ENCODE data around the gene LIG4. TPM values are rescaled to one million over a fixed set of nuclear protein-coding genes. Genes with fewer than 3 reads are reported as not detected.

The LIG4 gene
- total RNA-seq = 10 to 100 TPM; 10.2 to 18.7 (median 14.9) TPM

DNA sequence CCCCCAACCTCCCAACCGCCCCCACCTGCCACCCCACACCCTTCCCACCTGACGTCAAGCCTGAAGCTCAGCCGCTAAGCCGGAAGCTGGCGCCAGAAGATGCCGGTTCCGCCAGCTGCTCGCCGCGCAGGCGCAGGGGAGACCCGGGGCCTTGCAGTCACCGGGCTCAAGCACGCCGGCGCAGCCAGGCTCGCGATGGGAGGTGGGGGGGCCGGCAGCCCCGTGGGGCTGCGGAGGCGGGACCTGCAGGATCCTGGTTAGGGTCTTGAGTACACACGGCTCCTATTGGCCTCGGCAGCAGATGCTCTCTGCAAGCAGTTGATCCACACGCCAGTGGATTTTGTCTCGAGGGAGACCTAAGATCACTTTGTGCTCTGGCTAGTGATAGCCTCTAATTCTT is at the start of gene LIG4:
LIG4 (minus strand) TSS at position 101 of the 400 bp plus-strand sequence. CDS start 4,268 bp downstream, outside the sequence.
- Histone ChIP-seq H3K27me3 (no peaks in the 10 kb centered on the region), H3K36me3 (peaks cover 1 to 4% of the 10 kb centered on the region in 2 donors), H3K27ac (peak within 1 kb of the TSS; percentile 1 to 68 (median 34)), H3K4me3 (replicated peaks in 1 of 3) (peak within 1 kb of the TSS in 1 of 3 donors; percentile 34), H3K4me1 (peaks cover 25 to 41% of the 10 kb centered on the region in 2 donors), H3K9me3 (no peaks in the 10 kb centered on the region)
- 0 to 2% methylated on average over 4 to 13 of the region's 26 CpGs for WGBS, 2 donors
- TF ChIP-seq, protein P1, sequence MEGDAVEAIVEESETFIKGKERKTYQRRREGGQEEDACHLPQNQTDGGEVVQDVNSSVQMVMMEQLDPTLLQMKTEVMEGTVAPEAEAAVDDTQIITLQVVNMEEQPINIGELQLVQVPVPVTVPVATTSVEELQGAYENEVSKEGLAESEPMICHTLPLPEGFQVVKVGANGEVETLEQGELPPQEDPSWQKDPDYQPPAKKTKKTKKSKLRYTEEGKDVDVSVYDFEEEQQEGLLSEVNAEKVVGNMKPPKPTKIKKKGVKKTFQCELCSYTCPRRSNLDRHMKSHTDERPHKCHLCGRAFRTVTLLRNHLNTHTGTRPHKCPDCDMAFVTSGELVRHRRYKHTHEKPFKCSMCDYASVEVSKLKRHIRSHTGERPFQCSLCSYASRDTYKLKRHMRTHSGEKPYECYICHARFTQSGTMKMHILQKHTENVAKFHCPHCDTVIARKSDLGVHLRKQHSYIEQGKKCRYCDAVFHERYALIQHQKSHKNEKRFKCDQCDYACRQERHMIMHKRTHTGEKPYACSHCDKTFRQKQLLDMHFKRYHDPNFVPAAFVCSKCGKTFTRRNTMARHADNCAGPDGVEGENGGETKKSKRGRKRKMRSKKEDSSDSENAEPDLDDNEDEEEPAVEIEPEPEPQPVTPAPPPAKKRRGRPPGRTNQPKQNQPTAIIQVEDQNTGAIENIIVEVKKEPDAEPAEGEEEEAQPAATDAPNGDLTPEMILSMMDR (IDR thresholded peaks at IDR 0.05) = no peak
- TF ChIP-seq POLR2A (IDR thresholded peaks at IDR 0.05) = peak in 1 of 2 donors; percentile 48
- intact Hi-C loops (cut with DNase I) = no loop called here
- DNase-seq = peak; percentile 95 to 96

GRCh38 chr13:108263621-108264355 is 48.5 kb upstream of the LIG4 start:
- Histone ChIP-seq H3K36me3 (no peaks in the 10 kb centered on the region), H3K27ac (no peak overlapping the region), H3K4me1 (peaks cover 4 to 5% of the 10 kb centered on the region in 2 donors), H3K4me3 (replicated peaks in 1 of 3) (no peak overlapping the region), H3K9me3 (no peaks in the 10 kb centered on the region), H3K27me3 (no peaks in the 10 kb centered on the region)
- intact Hi-C loops (cut with DNase I) = no loop called here
- no peak for DNase-seq
- TF ChIP-seq POLR2A (IDR thresholded peaks at IDR 0.05) = no peak
- TF ChIP-seq, protein P1 (IDR thresholded peaks at IDR 0.05) = no peak
- WGBS, 2 donors = 96 to 97% methylated on average over 9 of the region's 9 CpGs

- H3K36me3 ChIP-seq = no peaks in the 10 kb centered on the region
- H3K27ac ChIP-seq = no peak overlapping the region
- intact Hi-C loops (cut with DNase I) = no loop called here
- no peak overlapping the region for H3K4me3 ChIP-seq (replicated peaks in 1 of 3)
- no peaks in the 10 kb centered on the region for H3K27me3 ChIP-seq
- DNase-seq = no peak
- no peaks in the 10 kb centered on the region for H3K9me3 ChIP-seq
- no peaks in the 10 kb centered on the region for H3K4me1 ChIP-seq
- TF ChIP-seq POLR2A (IDR thresholded peaks at IDR 0.05) = no peak
- TF ChIP-seq, protein P1 (IDR thresholded peaks at IDR 0.05) = no peak
- WGBS, 2 donors = 78 to 84% methylated on average over 2 of the region's 2 CpGs
These were observed 41.9 kb upstream of the LIG4 start for GRCh38 chr13:108257248-108257647.

DNA sequence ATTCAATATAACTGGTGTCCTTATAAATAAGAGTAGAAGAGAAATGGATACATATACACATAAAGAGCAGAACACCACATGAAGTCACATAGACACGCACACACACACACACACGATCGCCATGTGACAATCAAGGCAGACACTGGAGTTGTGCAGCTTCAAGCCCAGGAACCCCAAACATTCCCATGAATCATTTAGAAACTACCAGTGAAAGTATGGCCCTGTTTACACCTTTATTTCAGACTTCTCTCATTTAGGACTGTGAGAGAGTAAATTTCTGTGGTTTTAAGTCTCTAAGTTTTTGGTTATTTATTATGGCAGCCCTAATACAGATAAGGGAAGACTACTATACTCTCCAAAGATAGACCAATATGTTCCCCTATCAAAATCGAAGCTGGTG is 33.8 kb upstream of the LIG4 start:
- H3K36me3 ChIP-seq = no peaks in the 10 kb centered on the region
- no peaks in the 10 kb centered on the region for H3K4me1 ChIP-seq
- no peak overlapping the region for H3K4me3 ChIP-seq (replicated peaks in 1 of 3)
- DNase-seq = no peak
- intact Hi-C loops (cut with DNase I) = no loop called here
- H3K27me3 ChIP-seq = no peaks in the 10 kb centered on the region
- H3K27ac ChIP-seq = no peak overlapping the region
- TF ChIP-seq POLR2A (IDR thresholded peaks at IDR 0.05) = no peak
- TF ChIP-seq, protein P1 (IDR thresholded peaks at IDR 0.05) = no peak
- H3K9me3 ChIP-seq = no peaks in the 10 kb centered on the region
- WGBS, 2 donors = 70 to 74% methylated on average over 4 of the region's 4 CpGs

DNA sequence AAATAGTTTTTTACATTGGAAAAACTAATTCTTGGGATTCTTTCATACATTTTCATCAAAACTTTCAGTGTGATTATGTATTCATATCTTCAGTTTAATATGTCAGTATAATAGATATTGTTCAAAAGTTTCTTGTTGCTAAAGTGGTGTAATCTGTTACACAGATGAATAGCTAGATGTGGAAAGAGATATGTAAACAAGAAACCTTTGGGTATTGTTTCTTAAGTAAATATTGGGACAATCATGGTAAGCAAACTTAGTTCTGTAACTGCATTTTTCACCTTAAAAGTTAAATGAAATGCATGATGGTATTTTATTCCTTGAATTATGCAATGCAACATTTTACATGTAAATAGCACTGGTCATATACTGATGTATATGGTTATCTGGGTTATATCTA is 15.0 kb upstream of the LIG4 start:
- TF ChIP-seq, protein P1 (IDR thresholded peaks at IDR 0.05) = no peak
- no peak for TF ChIP-seq POLR2A (IDR thresholded peaks at IDR 0.05)
- Histone ChIP-seq H3K4me1 (no peaks in the 10 kb centered on the region), H3K4me3 (replicated peaks in 1 of 3) (no peak overlapping the region), H3K36me3 (no peaks in the 10 kb centered on the region), H3K27ac (no peak overlapping the region), H3K27me3 (no peaks in the 10 kb centered on the region), H3K9me3 (no peaks in the 10 kb centered on the region)
- intact Hi-C loops (cut with DNase I) = loop anchor here (10.0 kb wide), 1 partner anchor 664 kb away; no protein-coding TSS in a partner anchor
- DNase-seq = no peak

Data from thyroid gland (tissue), 4 donors.